Astrocyte (in vitro differentiated cells and primary cell): ENCODE data around the gene TRIO.

ENCODE experiments used
- EZH2 ChIP-seq: IDR thresholded peaks from 2 replicates; pipeline ENCODE4 v1.6.1; 2012; ENCODE audit warnings: mild to moderate bottlenecking, low read length, inconsistent platforms; ENCODE audit not compliant: insufficient read depth
- TF ChIP-seq, protein P1 (sequence below): IDR thresholded peaks from 2 replicates; pipeline ENCODE4 v1.5.1; 2011; ENCODE audit warnings: low read depth, mild to moderate bottlenecking, inconsistent platforms, low read length, moderate library complexity; ENCODE audit not compliant: insufficient read depth

DNA sequence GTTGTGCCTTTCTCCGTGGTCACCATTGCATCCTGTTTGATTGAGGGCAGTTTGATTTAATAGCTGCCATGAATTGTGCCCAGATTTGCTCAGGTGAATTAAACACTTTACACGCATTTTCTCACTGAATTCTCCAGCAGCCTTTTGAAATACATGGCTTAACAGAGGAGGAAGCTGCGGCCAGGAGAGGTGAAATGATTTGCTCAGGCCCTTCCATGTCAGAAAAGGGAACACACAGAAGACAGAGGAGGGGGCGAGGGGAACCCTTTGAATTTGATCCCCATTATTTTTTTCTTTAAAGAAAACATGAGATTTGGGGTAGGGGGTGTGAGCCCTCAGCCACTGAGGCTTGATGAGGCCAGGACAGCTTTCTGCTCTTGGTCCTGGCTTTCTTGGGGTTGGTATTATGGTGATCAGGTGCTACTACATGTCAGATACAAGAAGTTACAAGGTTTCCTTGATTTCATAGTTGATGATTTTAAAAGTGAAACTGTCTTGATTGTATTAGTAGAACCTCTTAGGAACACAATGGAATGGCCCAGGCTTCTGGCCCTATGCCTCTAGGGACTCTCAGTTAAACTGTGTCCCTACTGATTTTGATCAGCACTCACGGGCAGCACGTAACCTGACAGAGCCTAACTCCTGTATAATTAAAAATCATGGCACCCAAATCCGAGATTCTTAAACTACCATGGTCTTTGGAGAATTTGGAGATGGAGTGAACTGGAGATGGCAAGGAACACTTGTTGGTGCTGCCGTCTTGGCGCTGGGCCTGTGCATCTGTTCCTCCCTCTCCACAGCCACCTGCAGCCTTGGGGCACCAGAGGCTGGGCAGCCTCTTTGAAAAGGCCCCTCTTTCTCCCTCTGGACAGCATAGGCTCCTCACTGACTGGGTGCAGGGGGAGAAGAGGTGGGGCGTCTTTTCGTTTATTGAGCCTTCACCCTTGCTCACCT lies 107.9 kb downstream of the TRIO start:
- TF ChIP-seq, protein P1, sequence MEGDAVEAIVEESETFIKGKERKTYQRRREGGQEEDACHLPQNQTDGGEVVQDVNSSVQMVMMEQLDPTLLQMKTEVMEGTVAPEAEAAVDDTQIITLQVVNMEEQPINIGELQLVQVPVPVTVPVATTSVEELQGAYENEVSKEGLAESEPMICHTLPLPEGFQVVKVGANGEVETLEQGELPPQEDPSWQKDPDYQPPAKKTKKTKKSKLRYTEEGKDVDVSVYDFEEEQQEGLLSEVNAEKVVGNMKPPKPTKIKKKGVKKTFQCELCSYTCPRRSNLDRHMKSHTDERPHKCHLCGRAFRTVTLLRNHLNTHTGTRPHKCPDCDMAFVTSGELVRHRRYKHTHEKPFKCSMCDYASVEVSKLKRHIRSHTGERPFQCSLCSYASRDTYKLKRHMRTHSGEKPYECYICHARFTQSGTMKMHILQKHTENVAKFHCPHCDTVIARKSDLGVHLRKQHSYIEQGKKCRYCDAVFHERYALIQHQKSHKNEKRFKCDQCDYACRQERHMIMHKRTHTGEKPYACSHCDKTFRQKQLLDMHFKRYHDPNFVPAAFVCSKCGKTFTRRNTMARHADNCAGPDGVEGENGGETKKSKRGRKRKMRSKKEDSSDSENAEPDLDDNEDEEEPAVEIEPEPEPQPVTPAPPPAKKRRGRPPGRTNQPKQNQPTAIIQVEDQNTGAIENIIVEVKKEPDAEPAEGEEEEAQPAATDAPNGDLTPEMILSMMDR = no peak
- no peak for TF ChIP-seq EZH2
